GM23338 (cell line): Measurements from ENCODE around the gene HRH3. TPM values are rescaled to one million over a fixed set of nuclear protein-coding genes. Genes with fewer than 3 reads are reported as not detected.

Experiments used
- ATAC-seq: fragments of 200-7000 bp; cut with Tn5 transposase; 3 replicates; pipeline ENCODE4 v1.9.1; 2020
- DNase-seq: peaks from one replicate; pipeline ENCODE4 v3.0.0-alpha.2; 2015; ENCODE audit warnings: low spot score
- H2AFZ ChIP-seq: fragments of 200-600 bp; sonication (generic); 2 replicates; pipeline ENCODE4 v1.8.0; 2016; ENCODE audit warnings: antibody characterized with exemption, mild to moderate bottlenecking, moderate library complexity
- H3F3A ChIP-seq: fragments of 200-600 bp; sonication (generic); replicated peaks from 2 replicates; pipeline ENCODE4 v1.8.0; 2017; ENCODE audit warnings: antibody characterized with exemption, mixed run types, low read depth
- H3K27ac ChIP-seq: fragments of 200-600 bp; sonication (generic); 2 replicates; pipeline ENCODE4 v1.6.1; 2016; ENCODE audit warnings: low read depth
- H3K27me3 ChIP-seq: fragments of 200-600 bp; sonication (generic); 2 replicates; pipeline ENCODE4 v1.8.0; 2016; ENCODE audit warnings: mild to moderate bottlenecking, mixed run types, moderate library complexity; ENCODE audit not compliant: insufficient read depth
- H3K36me3 ChIP-seq: fragments of 200-600 bp; sonication (generic); 2 replicates; pipeline ENCODE4 v1.8.0; 2016; ENCODE audit warnings: mild to moderate bottlenecking; ENCODE audit not compliant: insufficient read depth
- H3K4me1 ChIP-seq: fragments of 200-600 bp; sonication (generic); 2 replicates; pipeline ENCODE4 v1.8.0; 2016; ENCODE audit warnings: mild to moderate bottlenecking, moderate library complexity; ENCODE audit not compliant: insufficient read depth
- H3K4me2 ChIP-seq: fragments of 200-600 bp; sonication (generic); 2 replicates; pipeline ENCODE4 v1.7.1; 2017; ENCODE audit warnings: mixed run types
- H3K4me3 ChIP-seq: fragments of 200-600 bp; sonication (generic); 2 replicates; pipeline ENCODE4 v1.6.1; 2016; ENCODE audit warnings: mixed run types
- H3K79me2 ChIP-seq: fragments of 200-600 bp; sonication (generic); replicated peaks from 2 replicates; pipeline ENCODE4 v1.8.0; 2017; ENCODE audit warnings: mild to moderate bottlenecking; ENCODE audit not compliant: insufficient read depth
- H3K9me2 ChIP-seq: fragments of 200-600 bp; sonication (generic); 2 replicates; pipeline ENCODE4 v1.8.0; 2017; ENCODE audit not compliant: insufficient read depth
- H4K20me1 ChIP-seq: fragments of 200-600 bp; sonication (generic); replicated peaks from 2 replicates; pipeline ENCODE4 v1.8.0; 2017; ENCODE audit warnings: mild to moderate bottlenecking; ENCODE audit not compliant: insufficient read depth
- H3K27ac Mint-ChIP-seq: 2 replicates; pipeline ENCODE4 v1.8.0; 2020; ENCODE audit warnings: inconsistent platforms, mild to moderate bottlenecking, moderate library complexity, mixed read lengths
- H3K27me3 Mint-ChIP-seq: 3 replicates; pipeline ENCODE4 v1.8.0; 2022; ENCODE audit warnings: low read depth, mild to moderate bottlenecking, moderate library complexity, mixed read lengths, inconsistent platforms; ENCODE audit not compliant: insufficient read depth, poor library complexity
- H3K36me3 Mint-ChIP-seq: 3 replicates; pipeline ENCODE4 v1.8.0; 2021; ENCODE audit warnings: low read depth, mild to moderate bottlenecking, inconsistent platforms, moderate library complexity, mixed read lengths
- H3K4me1 Mint-ChIP-seq: 3 replicates; pipeline ENCODE4 v1.8.0; 2020; ENCODE audit warnings: mild to moderate bottlenecking, inconsistent platforms, mixed read lengths
- H3K4me3 Mint-ChIP-seq: 3 replicates; pipeline ENCODE4 v1.8.0; 2021; ENCODE audit warnings: moderate library complexity, mild to moderate bottlenecking, inconsistent platforms, mixed read lengths
- H3K9me3 Mint-ChIP-seq: 3 replicates; pipeline ENCODE4 v1.8.0; 2020; ENCODE audit warnings: moderate library complexity, mild to moderate bottlenecking, inconsistent platforms, mixed read lengths
- CREB1 ChIP-seq: fragments of 250-450 bp; sonication (Bioruptor Pico); IDR thresholded peaks from 2 replicates; pipeline ENCODE4 v1.5.0; 2020; ENCODE audit warnings: low read depth, mild to moderate bottlenecking, moderate library complexity
- JUNB ChIP-seq: IDR thresholded peaks from one replicate; pipeline ENCODE4 v1.6.1; 2016; ENCODE audit warnings: antibody characterized with exemption; ENCODE audit not compliant: unreplicated experiment
- NANOG ChIP-seq: IDR thresholded peaks from 2 replicates; pipeline ENCODE4 v1.6.1; 2016; ENCODE audit warnings: antibody characterized with exemption, borderline replicate concordance
- POLR2AphosphoS5 ChIP-seq: IDR thresholded peaks from 2 replicates; pipeline ENCODE4 v1.6.1; 2016; ENCODE audit warnings: antibody characterized with exemption, low read depth
- STAT1 ChIP-seq: IDR thresholded peaks from one replicate; pipeline ENCODE4 v1.6.1; 2016; ENCODE audit warnings: antibody characterized with exemption; ENCODE audit not compliant: unreplicated experiment
- ZNF331 ChIP-seq: fragments of 250-450 bp; sonication (Bioruptor Pico); IDR thresholded peaks from 2 replicates; pipeline ENCODE4 v1.5.0; 2020; ENCODE audit warnings: low read depth, mild to moderate bottlenecking, moderate library complexity
- ZNF462 ChIP-seq: fragments of 250-450 bp; sonication (Bioruptor Pico); IDR thresholded peaks from 2 replicates; pipeline ENCODE4 v1.5.0; 2020; ENCODE audit warnings: mild to moderate bottlenecking, moderate library complexity
- polyA plus RNA-seq: library from polyadenylated mRNA; unstranded; fragments of >200 nt; fragmentation: Nextera tagmentation; extraction: Ambion mirVana; gene quantifications from 2 replicates; pipeline ENCODE4 v1.2.1, GENCODE V29; 2016
- total RNA-seq: library from RNA; depleted of rRNA; stranded (reverse); fragments of >200 nt; shearing (Covaris generic); gene quantifications from 2 replicates; pipeline ENCODE4 v1.2.3, GENCODE V29; 2014

The HRH3 gene
- total and polyA plus RNA-seq, 2 experiments from 2014 or later, result 1.5 to 5.2 TPM

- TF ChIP-seq ZNF462, result no peak
These were observed 28.9 kb upstream of the HRH3 start (continued) for GRCh38 chr20:62248890-62249560.

DNA sequence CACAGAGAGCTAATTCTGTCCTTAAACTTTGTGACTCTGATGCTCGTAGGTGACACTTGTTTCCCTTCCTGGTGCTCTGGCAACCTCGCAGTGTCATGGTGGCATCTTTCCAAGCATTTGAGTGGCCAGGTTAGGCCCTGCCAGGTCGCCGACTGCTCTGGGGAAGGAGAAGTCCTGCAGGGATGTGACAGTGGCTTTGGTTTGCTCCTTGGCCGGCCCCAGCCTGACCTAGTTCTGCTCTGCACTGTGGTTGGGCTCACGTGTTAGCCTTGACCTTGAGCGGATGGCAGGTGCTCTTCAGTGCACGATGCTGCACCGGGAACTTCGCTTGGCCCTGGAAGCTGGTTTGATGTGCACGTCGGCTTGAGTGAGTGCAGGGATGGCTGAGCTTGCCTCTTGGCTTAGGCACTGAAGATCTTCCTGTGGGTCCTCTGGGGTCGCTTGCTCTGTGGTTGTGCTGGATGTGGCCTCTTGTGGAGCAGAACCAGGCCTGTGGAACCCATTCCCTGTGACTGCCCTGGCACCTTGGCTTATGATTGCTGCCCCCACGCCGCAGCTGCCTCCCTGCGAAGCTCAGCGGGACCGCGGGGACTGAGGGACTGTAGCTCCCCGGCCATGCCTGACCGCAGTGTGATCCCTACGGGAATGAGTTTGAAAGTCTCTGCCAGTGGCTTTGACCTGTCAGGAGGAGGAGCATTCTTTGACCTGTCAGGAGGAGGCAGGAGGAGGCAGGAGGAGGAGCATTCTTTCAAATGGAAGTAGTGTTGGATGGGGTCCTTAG lies 27.0 kb upstream of the HRH3 start:
- H3K36me3 Mint-ChIP-seq, result no peaks in the 10 kb centered on the region; the same call in 2 of the 3 replicates
- H3K9me3 Mint-ChIP-seq, result no peaks in the 10 kb centered on the region
- peaks cover 97% of the 10 kb centered on the region for H3K79me2 ChIP-seq
- no peak for TF ChIP-seq ZNF331 (CRISPR knock-in tag)
- no peak for TF ChIP-seq NANOG
- TF ChIP-seq JUNB, result no peak
- no peak for TF ChIP-seq STAT1
- TF ChIP-seq CREB1 (CRISPR knock-in tag), result no peak
- TF ChIP-seq ZNF462, result no peak
- no peak for TF ChIP-seq POLR2AphosphoS5

More for the DNA sequence above, 27.0 kb upstream of the HRH3 start:
- peaks cover 14% of the 10 kb centered on the region for H4K20me1 ChIP-seq
- ATAC-seq (peak; percentile 65), DNase-seq (no peak)
- no peaks in the 10 kb centered on the region for H3K27me3 ChIP-seq
- peaks cover 13% of the 10 kb centered on the region for H3K4me1 Mint-ChIP-seq
- H3K4me2 ChIP-seq, result no peak overlapping the region
- H3K36me3 ChIP-seq, result no peaks in the 10 kb centered on the region
- H3K27me3 Mint-ChIP-seq, result peaks cover 19% of the 10 kb centered on the region
- no peaks in the 10 kb centered on the region for H3K9me2 ChIP-seq
- no peak overlapping the region for H3K4me3 Mint-ChIP-seq
- no peaks in the 10 kb centered on the region for H3F3A ChIP-seq
- H3K27ac Mint-ChIP-seq, result peak overlapping the region; percentile 59; the same call in 1 of the 2 replicates
- no peaks in the 10 kb centered on the region for H3K4me1 ChIP-seq
- H3K4me3 ChIP-seq, result no peak overlapping the region
- H3K27ac ChIP-seq, result 0 out of 2 replicates have a peak overlapping the region, but pooled peaks have one; percentile 39
- no peak overlapping the region for H2AFZ ChIP-seq
